Activated CD8-positive, alpha-beta memory T cell treated with anti-CD3 and anti-CD28 coated beads for 4 hours (primary cell): ENCODE measurements around the gene KRT31.
"Not testable (repeated sequence)": the region's sequence is repeated elsewhere in the genome, so short reads cannot be mapped to it uniquely, and the experiment has no call there.

Experiments used
- DNase-seq, 2 donors: peaks; one replicate each; pipeline ENCODE4 v3.0.0-alpha.2; 2020; ENCODE audit warnings: low read depth in 2 of 2

KRT31 gene

DNA sequence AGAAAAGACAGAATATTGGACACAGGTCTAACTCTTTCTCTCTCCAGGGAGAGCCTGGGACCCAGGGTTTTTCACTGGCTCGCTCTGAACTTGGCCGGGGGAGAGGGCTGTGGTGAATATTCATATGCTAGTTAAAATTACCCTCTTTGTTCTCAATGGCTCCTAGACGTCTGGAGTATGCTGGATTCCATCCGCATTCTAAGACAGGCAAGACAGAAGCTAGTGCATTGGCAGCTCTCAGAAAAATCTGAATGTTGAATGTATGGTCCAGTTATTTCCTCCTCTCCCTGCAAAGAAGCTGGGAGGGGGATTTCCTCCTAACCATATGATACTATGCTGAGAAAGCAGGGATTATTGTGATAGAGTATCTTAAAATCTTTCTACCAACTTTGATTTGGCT is 9.7 kb downstream of the KRT31 start:
- DNase-seq: no peak

DNA sequence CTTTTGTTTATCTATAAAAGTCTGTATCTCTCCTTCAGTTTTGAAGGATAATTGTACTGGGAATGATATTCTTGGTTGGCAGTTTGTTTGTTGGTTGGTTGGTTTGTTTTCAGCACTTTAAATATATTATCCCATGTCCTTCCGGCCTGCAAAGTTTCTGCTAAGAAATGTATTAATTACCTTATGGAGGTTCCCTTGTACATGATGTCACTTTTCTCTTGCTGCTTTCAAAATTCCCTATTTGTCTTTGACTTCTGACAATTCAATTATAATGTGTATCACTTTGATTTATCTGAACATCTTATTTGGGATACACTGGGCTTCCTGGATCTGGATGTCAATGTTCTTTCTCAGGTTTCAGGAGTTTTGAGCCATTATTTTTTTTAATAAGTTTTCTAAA is 11.2 kb downstream of the KRT31 start:
- no peak for DNase-seq

GRCh38 chr17:41383690-41384089 is 13.7 kb downstream of the KRT31 start:
- DNase-seq: no peak

- no peak for DNase-seq
These were observed 15.0 kb downstream of the KRT31 start for GRCh38 chr17:41382394-41382793.

DNA sequence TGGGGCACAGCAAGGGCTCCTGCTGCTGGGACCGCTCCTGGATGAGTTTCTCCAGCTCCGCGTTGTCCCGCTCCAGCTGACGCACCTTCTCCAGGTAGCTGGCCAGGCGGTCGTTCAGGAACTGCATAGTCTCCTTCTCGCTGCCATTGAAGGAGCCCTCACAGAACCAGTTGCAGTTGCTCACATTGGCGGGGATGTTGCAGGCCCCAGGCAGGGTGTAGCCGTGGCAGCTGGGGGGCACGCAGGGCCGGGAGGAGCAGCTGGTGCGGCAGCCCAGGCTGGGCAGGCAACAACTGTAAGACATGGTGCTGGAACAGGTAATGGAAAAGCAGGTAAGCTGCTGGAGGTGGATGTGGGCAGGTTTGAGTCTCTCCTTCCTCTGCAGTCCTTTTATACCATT is 15.5 kb downstream of the KRT31 start, which contains the start of gene KRT34:
KRT34 (minus strand) TSS at position 364 of the 400 bp plus-strand sequence; CDS start at position 304, 60 bp downstream.
- DNase-seq: not testable (repeated sequence)

DNA sequence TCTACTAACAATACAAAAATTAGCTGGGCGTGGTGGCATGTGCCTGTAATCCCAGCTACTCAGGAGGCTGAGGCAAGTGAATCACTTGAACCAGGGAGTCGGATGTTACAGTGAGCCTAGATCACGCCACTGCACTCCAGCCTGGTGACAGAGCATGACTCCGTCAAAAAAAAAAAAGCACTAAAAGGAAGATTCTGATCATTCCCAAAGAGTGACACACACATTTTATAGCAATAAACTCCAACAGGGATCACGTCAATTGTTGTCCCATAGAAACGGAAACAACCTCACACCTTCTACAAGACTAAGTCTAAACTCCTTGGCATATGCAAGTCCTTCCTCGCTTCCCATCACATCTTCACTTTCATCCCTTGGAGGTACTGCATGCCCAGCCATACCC is 17.3 kb downstream of the KRT31 start:
- DNase-seq: not testable (repeated sequence)

DNA sequence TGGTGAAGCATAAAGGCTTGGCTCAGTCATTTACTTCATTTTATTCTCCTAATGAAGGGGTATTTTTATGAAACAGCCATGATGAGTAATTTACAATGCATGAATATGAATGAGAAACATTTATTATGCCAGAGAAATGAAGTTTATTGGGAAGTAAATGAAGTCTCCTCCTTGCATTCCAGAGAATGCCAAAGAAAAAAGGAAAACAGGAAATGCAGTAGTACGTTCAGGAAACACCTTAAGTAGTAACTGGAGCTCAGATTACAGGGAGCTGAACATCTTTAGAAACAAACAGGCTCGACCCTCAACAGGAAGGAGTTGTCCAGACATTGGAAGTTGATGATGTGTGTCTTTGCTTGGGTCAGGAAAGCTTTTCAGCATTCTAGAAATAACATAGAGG is 19.9 kb downstream of the KRT31 start:
- DNase-seq: no peak

- no peak for DNase-seq
These were observed 27.7 kb downstream of the KRT31 start, which contains the start of gene KRT33B for GRCh38 chr17:41369713-41370112. KRT33B (minus strand) TSS chr17:41369813; CDS start chr17:41369750, 63 bp downstream.

- no peak for DNase-seq
These were observed 28.4 kb downstream of the KRT31 start for GRCh38 chr17:41369023-41369422.

DNA sequence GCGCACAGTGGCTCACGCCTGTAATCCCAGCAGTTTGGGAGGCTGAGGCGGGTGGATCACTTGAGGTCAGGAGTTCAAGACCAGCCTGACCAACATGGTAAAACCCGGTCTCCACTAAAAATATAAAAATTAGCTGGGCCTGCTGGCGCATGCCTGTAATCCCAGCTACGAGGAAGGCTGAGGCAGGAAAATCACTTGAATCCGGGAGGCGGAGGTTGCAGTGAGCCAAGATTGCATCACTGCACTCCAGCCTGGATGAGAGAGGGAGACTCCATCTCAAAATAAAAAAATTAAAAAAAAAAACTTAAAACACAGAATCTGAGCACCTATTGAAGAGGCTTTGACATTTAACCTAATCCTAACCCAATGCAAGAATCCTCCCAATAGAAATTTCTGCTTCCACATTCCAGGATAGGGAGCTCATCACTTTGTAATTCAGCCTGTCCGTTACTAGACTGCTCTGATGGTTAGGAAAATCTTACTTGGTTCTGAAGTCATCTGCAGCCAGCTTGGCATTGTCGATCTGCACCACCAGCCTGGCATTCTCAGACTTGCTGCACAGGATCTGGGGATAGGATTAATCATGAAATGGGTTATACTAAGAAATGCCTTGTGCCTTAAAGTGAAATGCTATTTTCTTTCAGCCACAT is 29.9 kb downstream of the KRT31 start:
- no peak for DNase-seq

GRCh38 chr17:41366070-41366469 is 31.3 kb downstream of the KRT31 start:
- no peak for DNase-seq

DNA sequence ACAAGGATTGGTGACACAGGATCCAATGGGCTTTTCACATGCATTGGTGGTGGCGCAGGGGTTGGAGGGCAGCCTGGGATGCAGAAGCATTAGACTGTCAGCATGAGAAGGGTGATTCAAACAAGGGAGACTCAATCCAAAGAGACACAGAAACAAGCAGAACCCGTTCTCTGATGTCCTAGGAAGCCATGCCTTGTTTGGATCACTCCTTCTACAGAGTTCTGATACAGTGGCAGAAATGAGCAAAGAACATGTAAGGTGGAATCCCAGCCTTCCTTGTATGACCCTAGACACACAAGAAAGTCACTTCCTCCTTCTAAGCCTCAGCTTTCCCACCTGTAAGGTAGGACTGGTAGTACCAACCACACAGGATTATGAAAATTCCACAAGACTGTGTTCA is 33.5 kb downstream of the KRT31 start:
- no peak for DNase-seq

GRCh38 chr17:41360296-41360995 is 37.0 kb downstream of the KRT31 start:
- DNase-seq: no peak

DNA sequence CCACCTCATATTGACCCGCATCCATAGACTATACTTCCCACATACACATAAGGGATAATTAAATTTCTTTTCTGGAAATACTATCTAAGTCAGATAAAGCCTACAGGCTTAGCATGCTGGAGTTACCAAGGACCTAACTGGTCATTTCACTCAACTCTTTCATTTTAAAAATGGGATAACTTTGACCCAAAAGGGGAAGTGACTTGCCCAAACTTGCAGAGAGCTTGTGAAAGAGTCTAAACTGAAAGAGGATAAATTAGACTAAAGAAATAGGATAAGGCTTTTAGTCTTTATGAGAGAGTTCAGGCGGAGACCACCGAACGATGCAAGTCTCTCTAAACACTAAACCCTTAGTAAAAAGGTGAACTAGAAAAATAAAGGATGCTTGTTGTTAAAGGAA is 42.9 kb downstream of the KRT31 start:
- no peak for DNase-seq

DNA sequence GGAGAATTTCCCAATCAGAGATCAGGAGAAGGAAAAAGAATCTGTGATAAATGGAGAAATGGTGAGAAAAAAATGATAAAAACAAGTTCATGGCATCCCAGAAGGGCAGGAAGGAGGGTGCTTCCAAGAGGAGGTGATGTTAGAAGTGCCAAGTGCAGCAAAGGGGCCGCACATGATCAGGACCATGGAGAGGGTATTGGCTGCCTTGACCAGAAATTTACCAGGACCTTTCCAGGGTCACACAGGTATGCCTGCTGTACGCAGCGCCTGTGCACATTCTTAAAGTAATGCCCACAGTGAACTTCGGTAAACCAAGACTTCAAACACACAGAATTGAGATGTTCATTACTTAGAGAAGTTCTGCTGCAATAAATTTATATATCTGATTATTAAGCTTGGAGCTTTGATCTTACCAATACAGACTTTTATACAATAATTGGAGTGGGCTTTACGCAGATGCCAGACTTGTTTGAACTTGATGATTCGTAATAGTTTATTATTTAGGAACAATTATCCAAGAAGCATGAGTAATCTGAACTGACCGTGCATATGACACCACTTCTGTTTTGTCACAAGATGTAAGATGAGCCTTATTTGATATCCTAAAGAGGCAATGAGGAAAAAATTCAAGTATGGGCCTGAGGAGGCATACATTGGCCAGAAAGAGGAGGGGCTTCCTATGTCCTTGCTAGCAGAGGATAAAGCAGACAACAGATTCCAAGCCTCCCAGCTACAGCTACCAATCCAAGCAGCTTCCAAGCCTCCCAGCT is 44.6 kb downstream of the KRT31 start:
- no peak for DNase-seq

- DNase-seq: no peak
These were observed 46.2 kb downstream of the KRT31 start for GRCh38 chr17:41351177-41351576.

- DNase-seq: not testable (repeated sequence)
These were observed 47.0 kb downstream of the KRT31 start, which contains the start of gene KRT33A for GRCh38 chr17:41350381-41350878. KRT33A (minus strand) TSS chr17:41350828; CDS start chr17:41350767, 61 bp downstream.

GRCh38 chr17:41347869-41348760 is 49.3 kb downstream of the KRT31 start:
- no peak for DNase-seq

GRCh38 chr17:41346421-41346820 is 51.0 kb downstream of the KRT31 start:
- DNase-seq: not testable (repeated sequence)

DNA sequence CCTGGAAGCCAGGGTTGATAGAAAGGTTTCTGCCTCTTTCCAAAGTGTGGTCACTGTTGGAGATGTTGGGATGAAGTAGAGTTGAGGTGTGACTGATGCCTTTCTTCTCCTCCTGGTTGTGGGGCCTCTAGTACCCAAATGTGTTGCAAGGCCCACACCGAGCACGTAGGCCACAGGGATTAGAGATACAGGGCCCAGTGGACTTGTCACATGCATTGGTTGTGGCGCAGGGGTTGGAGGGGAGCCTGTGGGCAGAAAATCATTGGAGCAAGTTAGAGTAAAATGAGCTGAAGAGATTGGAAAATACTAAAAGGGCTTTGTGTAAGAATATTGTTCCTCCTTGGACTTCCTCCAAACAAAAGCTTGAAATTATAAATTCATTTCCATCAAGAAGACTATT is 51.4 kb downstream of the KRT31 start:
- no peak for DNase-seq
